K562 (cell line): ENCODE results near the gene THEMIS. TPM values are rescaled to one million over a fixed set of nuclear protein-coding genes. Genes with fewer than 3 reads are reported as not detected.

Source experiments
- ATAC-seq: fragments of 200-7000 bp; cut with Tn5 transposase; 3 replicates; pipeline ENCODE4 v1.9.1; 2020; ENCODE audit warnings: moderate library complexity
- BruUV-seq: library from RNA; stranded (reverse); fragments of 400-500 nt; replicated peaks from 2 replicates; lab custom pipeline; 2021; lab: Mats Ljungman, UMichigan
- CTCF ChIA-PET: fragments of 300-600 bp; formaldehyde crosslinking; extraction: SDS; loops from one replicate; lab custom pipeline; 2021; ENCODE audit warnings: low intra/inter-chr PET ratio; lab: Yijun Ruan, JAX
- POLR2A ChIA-PET: fragments of 300-600, 350-650 bp; sonication (Branson Sonifier 250); formaldehyde crosslinking; extraction: SDS; loops from one replicate; lab custom pipeline; 2021; ENCODE audit warnings: antibody characterized with exemption, inconsistent platforms; lab: Yijun Ruan, JAX
- DNase-seq, 4 experiments: peaks; one replicate each; pipeline versions ENCODE4 v3.0.0 to v3.0.0-alpha.2; 2011 to 2018; ENCODE audit warnings: low spot score in 3 of 4, mixed read lengths in 3 of 4; ENCODE audit errors: extremely low read depth in 1 of 4
- FAIRE-seq: peaks from 2 replicates; lab custom pipeline; 2011; peaks lifted over from hg19 to GRCh38; lab: Jason Lieb, UNC
- H2AFZ ChIP-seq: 2 replicates; pipeline ENCODE4 v1.6.0; 2011; ENCODE audit warnings: low read depth, low read length, control low read depth, inconsistent platforms
- H3K27ac ChIP-seq: fragments of 200-600 bp; 3 replicates; pipeline ENCODE4 v1.8.0; 2011; ENCODE audit warnings: low read depth, mild to moderate bottlenecking, control low read depth, inconsistent platforms, low read length, moderate library complexity, mixed read lengths; ENCODE audit errors: extremely low read depth
- H3K27me3 ChIP-seq, 2 experiments: fragments of 300-600 bp in 1 of 2; 2 replicates in 1 of 2; 3 replicates in 1 of 2; pipeline versions ENCODE4 v1.6.0 to v1.8.0; 2011; ENCODE audit warnings: inconsistent platforms in 2 of 2, low read length in 2 of 2, mild to moderate bottlenecking in 1 of 2, mixed read lengths in 1 of 2, moderate library complexity in 1 of 2; ENCODE audit not compliant: control insufficient read depth in 2 of 2, insufficient read depth in 2 of 2
- H3K36me3 ChIP-seq: fragments of 300-600 bp; 3 replicates; pipeline ENCODE4 v1.8.0; 2011; ENCODE audit warnings: mild to moderate bottlenecking, low read length, inconsistent platforms; ENCODE audit not compliant: control insufficient read depth, insufficient read depth
- H3K4me1 ChIP-seq, 2 experiments: fragments of 200-600 bp in 1 of 2; replicated peaks in 1 of 2; 2 replicates in 1 of 2; 3 replicates in 1 of 2; pipeline versions ENCODE4 v1.5.1 to v1.8.0; 2011; ENCODE audit warnings: inconsistent platforms in 2 of 2, low read length in 2 of 2, mild to moderate bottlenecking in 1 of 2, mixed read lengths in 1 of 2, moderate library complexity in 1 of 2; ENCODE audit not compliant: control insufficient read depth in 2 of 2, insufficient read depth in 2 of 2
- H3K4me2 ChIP-seq: 2 replicates; pipeline ENCODE4 v1.6.1; 2011; ENCODE audit warnings: low read length, control low read depth, inconsistent platforms, mixed read lengths; ENCODE audit not compliant: insufficient read depth
- H3K4me3 ChIP-seq: fragments of 200-600 bp; sonication (generic), shearing (Covaris generic); 2 replicates; pipeline ENCODE4 v1.5.1; 2016; ENCODE audit warnings: control low read depth, inconsistent platforms
- H3K79me2 ChIP-seq: fragments of 200-600 bp; 3 replicates; pipeline ENCODE4 v1.8.0; 2011; ENCODE audit warnings: low read length, inconsistent platforms; ENCODE audit not compliant: control insufficient read depth, insufficient read depth
- H3K9ac ChIP-seq, 2 experiments: 2 replicates each; pipeline versions ENCODE4 v1.6.0 to v1.6.1; 2011; ENCODE audit warnings: low read depth in 2 of 2, low read length in 2 of 2, control low read depth in 1 of 2, inconsistent platforms in 1 of 2, mild to moderate bottlenecking in 1 of 2, mixed read lengths in 1 of 2; ENCODE audit not compliant: insufficient read depth in 1 of 2
- H3K9me1 ChIP-seq: one replicate; pipeline ENCODE4 v1.6.0; 2011; ENCODE audit warnings: inconsistent platforms, mild to moderate bottlenecking, low read length, moderate library complexity; ENCODE audit not compliant: control insufficient read depth, insufficient read depth
- H3K9me3 ChIP-seq: replicated peaks from 2 replicates; pipeline ENCODE4 v1.5.1; 2011; ENCODE audit warnings: low read depth, low read length, inconsistent platforms; ENCODE audit not compliant: control insufficient read depth, insufficient read depth
- H4K20me1 ChIP-seq: replicated peaks from 2 replicates; pipeline ENCODE4 v1.6.1; 2011; ENCODE audit warnings: low read length, inconsistent platforms, mixed read lengths; ENCODE audit not compliant: control insufficient read depth, insufficient read depth
- AFF4 ChIP-seq: sonication (generic); formaldehyde crosslinking; IDR thresholded peaks from 2 replicates; pipeline ENCODE4 v1.8.0; 2023; ENCODE audit warnings: mild to moderate bottlenecking, missing genetic modification reagents
- ATF3 ChIP-seq, 2 experiments: fragments of 450-650 bp in 1 of 2; sonication (generic) in 1 of 2; formaldehyde crosslinking in 1 of 2; IDR thresholded peaks in 1 of 2; conservative IDR thresholded peaks in 1 of 2; 2 replicates each; pipeline versions ENCODE4 v1.6.1 to v1.8.1; 2016 to 2023; ENCODE audit warnings: mild to moderate bottlenecking in 2 of 2, moderate library complexity in 2 of 2, inconsistent platforms in 1 of 2, missing genetic modification reagents in 1 of 2
- BACH1 ChIP-seq: fragments of 200-800 bp; sonication (Bioruptor generic); IDR thresholded peaks from 2 replicates; pipeline ENCODE4 v1.6.1; 2016; ENCODE audit warnings: missing genetic modification characterization, missing compliant biosample characterization
- C11orf30 ChIP-seq: fragments of 450-650 bp; IDR thresholded peaks from 2 replicates; pipeline ENCODE4 v1.6.1; 2016; ENCODE audit warnings: low read depth, mild to moderate bottlenecking
- FOSL1 ChIP-seq: fragments of 200-800 bp; sonication (Bioruptor generic); conservative IDR thresholded peaks from 2 replicates; pipeline ENCODE4 v1.6.1; 2016; ENCODE audit warnings: missing genetic modification characterization, missing compliant biosample characterization
- FOXJ2 ChIP-seq: fragments of 200-800 bp; sonication (Bioruptor generic); IDR thresholded peaks from 2 replicates; pipeline ENCODE4 v1.6.1; 2016; ENCODE audit warnings: missing genetic modification characterization, missing compliant biosample characterization
- JUND ChIP-seq, 2 experiments: IDR thresholded peaks; 2 replicates in 1 of 2; 3 replicates in 1 of 2; pipeline ENCODE4 v1.6.1; 2011; ENCODE audit warnings: borderline replicate concordance in 2 of 2, low read depth in 2 of 2, low read length in 2 of 2, improper control_type of control experiment in 1 of 2, missing biosample characterization in 1 of 2, missing genetic modification characterization in 1 of 2, missing genetic modification reagents in 1 of 2
- MAFF ChIP-seq: IDR thresholded peaks from 2 replicates; pipeline ENCODE4 v1.6.1; 2012; ENCODE audit warnings: low read length, improper control_type of control experiment
- MAFG ChIP-seq: fragments of 450-650 bp; conservative IDR thresholded peaks from 2 replicates; pipeline ENCODE4 v1.6.1; 2016; ENCODE audit warnings: missing genetic modification characterization, missing compliant biosample characterization
- MAFK ChIP-seq: IDR thresholded peaks from 2 replicates; pipeline ENCODE4 v1.6.1; 2011; ENCODE audit warnings: low read length, improper control_type of control experiment
- NCOR1 ChIP-seq: fragments of 450-650 bp; IDR thresholded peaks from 2 replicates; pipeline ENCODE4 v1.6.1; 2016; ENCODE audit warnings: mild to moderate bottlenecking, moderate library complexity
- NFE2 ChIP-seq: IDR thresholded peaks from 2 replicates; pipeline ENCODE4 v1.6.1; 2014; ENCODE audit warnings: antibody characterized with exemption, low read depth
- NFE2L1 ChIP-seq: fragments of 450-650 bp; IDR thresholded peaks from 2 replicates; pipeline ENCODE4 v1.6.1; 2016; ENCODE audit warnings: missing genetic modification characterization, low read depth, mild to moderate bottlenecking, missing compliant biosample characterization, moderate library complexity, borderline replicate concordance
- PTRF ChIP-seq: fragments of 450-650 bp; IDR thresholded peaks from 2 replicates; pipeline ENCODE4 v1.6.1; 2016; ENCODE audit warnings: mild to moderate bottlenecking, missing genetic modification characterization, missing compliant biosample characterization
- RBM14 ChIP-seq: fragments of 200-400 bp; formaldehyde crosslinking; IDR thresholded peaks from 2 replicates; pipeline ENCODE4 v1.6.1; 2018; ENCODE audit warnings: low read depth, mild to moderate bottlenecking, low read length, moderate library complexity, borderline replicate concordance; ENCODE audit not compliant: insufficient read depth
- ZFP30 ChIP-seq: fragments of 250-450 bp; sonication (Bioruptor Pico); IDR thresholded peaks from 2 replicates; pipeline ENCODE4 v1.8.0; 2022; ENCODE audit warnings: moderate library complexity, mild to moderate bottlenecking, inconsistent platforms, borderline replicate concordance
- ZNF316 ChIP-seq: fragments of 450-650 bp; IDR thresholded peaks from 2 replicates; pipeline ENCODE4 v1.6.1; 2016
- ZNF384 ChIP-seq: IDR thresholded peaks from 2 replicates; pipeline ENCODE4 v1.6.1; 2012; ENCODE audit warnings: low read depth, low read length, improper control_type of control experiment
- in situ Hi-C: fragments of 300-500 bp; cut with MboI; formaldehyde crosslinking; loops from 4 replicates; pipeline ENCODE4 v1.15.0; 2018; ENCODE audit warnings: inconsistent platforms, mixed read lengths
- intact Hi-C: fragments of 100-400 bp; cut with micrococcal nuclease; formaldehyde crosslinking; loops from 2 replicates; pipeline ENCODE4 v1.14.2; 2022
- polyA plus RNA-seq, 8 experiments: library from polyadenylated mRNA; depleted of rRNA in 4 of 8; stranded (reverse) in 5 of 8; unstranded in 3 of 8; fragments of >200 nt; fragmentation: Nextera tagmentation in 2 of 8; fragmentation: Illumina TruSeq in 1 of 8; extraction: Ambion mirVana in 2 of 8; extraction: Trizol in 1 of 8; gene quantifications; 2 replicates each; pipeline versions ENCODE4 v1.2.1 to v1.2.3, GENCODE V29; 2011 to 2014; ENCODE audit warnings: inconsistent platforms in 1 of 8, missing spikeins in 1 of 8
- total RNA-seq, 7 experiments: library from RNA; depleted of rRNA in 6 of 7; stranded (reverse); fragments of >200 nt in 6 of 7; fragmentation: Illumina TruSeq in 2 of 7; extraction: Trizol in 2 of 7; gene quantifications; 2 replicates each; pipeline versions ENCODE4 v1.2.1 to v1.2.3, GENCODE V29; 2011 to 2021; ENCODE audit warnings: low replicate concordance in 1 of 7

THEMIS gene
- total and polyA plus RNA-seq, 9 of the 15 experiments (the other 6 are each of a cell fraction or from before 2014, with no cell fraction given): 0.09 TPM; not detected in 8

- intact Hi-C loops: no loop called here
- H3K4me2 ChIP-seq: no peak overlapping the region
- in situ Hi-C loops: no loop called here
These were observed 37.8 kb upstream of the THEMIS start for GRCh38 chr6:127938701-127939100.

More at GRCh38 chr6:127938701-127939100, 37.8 kb upstream of the THEMIS start:
- ChIA-PET POLR2A (no interaction called here), CTCF (no interaction called here)
- Histone ChIP-seq H3K9ac (no peak overlapping the region), H3K9me1 (no peaks in the 10 kb centered on the region), H4K20me1 (no peaks in the 10 kb centered on the region), H2AFZ (no peak overlapping the region), H3K36me3 (no peaks in the 10 kb centered on the region), H3K4me1 (no peaks in the 10 kb centered on the region), H3K27ac (no peak overlapping the region), H3K79me2 (no peaks in the 10 kb centered on the region), H3K27me3 (no peaks in the 10 kb centered on the region), H3K4me3 (no peak overlapping the region), H3K9me3 (no peaks in the 10 kb centered on the region)
- ATAC-seq (no peak), FAIRE-seq (no peak), DNase-seq (peak in 1 of 4 experiments; percentile 3)
- BruUV-seq: no TSS peak
- peak; percentile 51; the same call in 1 of the 2 replicates for TF ChIP-seq NFE2
- TF ChIP-seq NFE2L1 (tag): peak; percentile 33; the same call in 1 of the 2 replicates
- TF ChIP-seq ATF3 (IDR thresholded peaks at IDR 0.05): peak; percentile 51; the same call in 1 of the 2 replicates
- TF ChIP-seq ATF3 (CRISPR knock-in tag; conservative IDR thresholded peaks at IDR 0.05): no peak
- TF ChIP-seq PTRF (tag): no peak
- TF ChIP-seq MAFG (tag): peak; percentile 94
- TF ChIP-seq FOSL1: peak; percentile 68
- peak; percentile 51; the same call in 1 of the 2 replicates for TF ChIP-seq BACH1
- peak; percentile 80 for TF ChIP-seq MAFK
- no peak for TF ChIP-seq AFF4 (CRISPR knock-in tag)
- TF ChIP-seq ZFP30 (CRISPR knock-in tag): no peak
- peak; percentile 19; the same call in 1 of the 2 replicates for TF ChIP-seq JUND (IDR thresholded peaks at IDR 0.05; ENCODE audit: borderline replicate concordance, low read depth, low read length)
- peak; percentile 69; the same call in 2 of the 3 replicates for TF ChIP-seq JUND (tag; IDR thresholded peaks at IDR 0.05; ENCODE audit: borderline replicate concordance, low read depth, low read length)
- TF ChIP-seq C11orf30: peak; percentile 88
- no peak for TF ChIP-seq NCOR1
- TF ChIP-seq ZNF384: peak; percentile 24; the same call in 1 of the 2 replicates
- TF ChIP-seq FOXJ2: peak; percentile 81
- peak; percentile 70 for TF ChIP-seq MAFF
- no peak for TF ChIP-seq RBM14
- TF ChIP-seq ZNF316: peak; percentile 97
